ENCODE measurements around the gene CDKAL1. TPM values are rescaled to one million over a fixed set of nuclear protein-coding genes. Genes with fewer than 3 reads are reported as not detected.

The CDKAL1 gene
- total and polyA plus RNA-seq, 9 of the 15 experiments (the other 6 are each of a cell fraction or from before 2014, with no cell fraction given) = 11.2 to 36.3 (median 20.1) TPM

- no peaks in the 10 kb centered on the region for H3K79me2 ChIP-seq (ENCODE audit: control insufficient read depth, insufficient read depth, low read length)
- TF ChIP-seq ZNF41 (CRISPR knock-in tag; conservative IDR thresholded peaks at IDR 0.05) (no peak), NRF1 (conservative IDR thresholded peaks at IDR 0.05 in 1 of 2, IDR thresholded peaks at IDR 0.05 in 1 of 2) (no peak), U2AF1 (optimal IDR thresholded peaks at IDR 0.05; ENCODE audit: low read depth, low read length) (no peak)
- intact Hi-C loops (cut with micrococcal nuclease) = no loop called here
- no peak overlapping the region for H3K4me3 ChIP-seq
- H3K9me1 ChIP-seq (ENCODE audit: control insufficient read depth, insufficient read depth, low read length) = no peaks in the 10 kb centered on the region
- DNase-seq (ENCODE audit: extremely low read depth in 1 of 4, low spot score in 3 of 4) (no peak), ATAC-seq (no peak), FAIRE-seq (no peak)
- no peak overlapping the region for H2AFZ ChIP-seq (ENCODE audit: low read depth, low read length)
- no peaks in the 10 kb centered on the region for H3K36me3 ChIP-seq (ENCODE audit: control insufficient read depth, insufficient read depth, low read length)
- in situ Hi-C loops (cut with MboI) = no loop called here
- no peak overlapping the region for H3K4me2 ChIP-seq (ENCODE audit: insufficient read depth, low read length)
- H3K27ac ChIP-seq (ENCODE audit: extremely low read depth, low read depth, low read length) = no peak overlapping the region
- H3K9ac ChIP-seq (ENCODE audit: insufficient read depth in 1 of 2, low read depth in 2 of 2, low read length in 2 of 2) = no peak overlapping the region
- BruUV-seq (replicated peaks) = no TSS peak
- no peaks in the 10 kb centered on the region for H4K20me1 ChIP-seq (replicated peaks; ENCODE audit: control insufficient read depth, insufficient read depth, low read length)
- ChIA-PET POLR2A (no interaction called here), CTCF (ENCODE audit: low intra/inter-chr PET ratio) (no interaction called here)
- H3K9me3 ChIP-seq (replicated peaks; ENCODE audit: control insufficient read depth, insufficient read depth, low read depth, low read length) = no peaks in the 10 kb centered on the region
- no peaks in the 10 kb centered on the region; a peak in 1 of 5 replicates for H3K4me1 ChIP-seq (replicated peaks in 1 of 2; ENCODE audit: control insufficient read depth in 2 of 2, insufficient read depth in 2 of 2, low read length in 2 of 2)
- H3K27me3 ChIP-seq (ENCODE audit: control insufficient read depth in 2 of 2, insufficient read depth in 2 of 2, low read length in 2 of 2) = no peaks in the 10 kb centered on the region
Observed at GRCh38 chr6:21082091-21082490, 547.8 kb downstream of the CDKAL1 start.

GRCh38 chr6:21083708-21084107 lies 549.5 kb downstream of the CDKAL1 start:
- DNase-seq (ENCODE audit: extremely low read depth in 1 of 4, low spot score in 3 of 4) (no peak), ATAC-seq (no peak), FAIRE-seq (no peak)
- H3K9me1 ChIP-seq (ENCODE audit: control insufficient read depth, insufficient read depth, low read length) = no peaks in the 10 kb centered on the region
- WGBS (ENCODE audit: insufficient coverage, low coverage, missing lambda C conversion rate) = 83% methylated on average over 4 of the region's 4 CpGs
- intact Hi-C loops (cut with micrococcal nuclease) (no loop called here), in situ Hi-C loops (cut with MboI) (no loop called here)
- no peaks in the 10 kb centered on the region for H4K20me1 ChIP-seq (replicated peaks; ENCODE audit: control insufficient read depth, insufficient read depth, low read length)
- H3K9me3 ChIP-seq (replicated peaks; ENCODE audit: control insufficient read depth, insufficient read depth, low read depth, low read length) = no peaks in the 10 kb centered on the region
- CTCF ChIA-PET (ENCODE audit: low intra/inter-chr PET ratio) = no interaction called here
- H3K9ac ChIP-seq (ENCODE audit: insufficient read depth in 1 of 2, low read depth in 2 of 2, low read length in 2 of 2) = no peak overlapping the region
- no peaks in the 10 kb centered on the region for H3K27me3 ChIP-seq (ENCODE audit: control insufficient read depth in 2 of 2, insufficient read depth in 2 of 2, low read length in 2 of 2)
- no peak overlapping the region for H3K4me2 ChIP-seq (ENCODE audit: insufficient read depth, low read length)
- BruUV-seq (replicated peaks) = no TSS peak
- no peaks in the 10 kb centered on the region for H3K79me2 ChIP-seq (ENCODE audit: control insufficient read depth, insufficient read depth, low read length)
- no peaks in the 10 kb centered on the region; a peak in 1 of 5 replicates for H3K4me1 ChIP-seq (replicated peaks in 1 of 2; ENCODE audit: control insufficient read depth in 2 of 2, insufficient read depth in 2 of 2, low read length in 2 of 2)
- POLR2A ChIA-PET = no interaction called here
- H2AFZ ChIP-seq (ENCODE audit: low read depth, low read length) = no peak overlapping the region
- no peak overlapping the region for H3K27ac ChIP-seq (ENCODE audit: extremely low read depth, low read depth, low read length)
- H3K4me3 ChIP-seq = no peak overlapping the region
- no peaks in the 10 kb centered on the region for H3K36me3 ChIP-seq (ENCODE audit: control insufficient read depth, insufficient read depth, low read length)
- no peak for TF ChIP-seq RFX7 (CRISPR knock-in tag; IDR thresholded peaks at IDR 0.05)
- no peak for TF ChIP-seq ZNF830 (CRISPR knock-in tag; IDR thresholded peaks at IDR 0.05)
- no peak for TF ChIP-seq TRIM25 (IDR thresholded peaks at IDR 0.05; ENCODE audit: borderline replicate concordance)
- TF ChIP-seq CBFA2T2 (conservative IDR thresholded peaks at IDR 0.05) = no peak
- no peak for TF ChIP-seq ZNF324 (CRISPR knock-in tag; IDR thresholded peaks at IDR 0.05)
- no peak for TF ChIP-seq ZNF511 (CRISPR knock-in tag; IDR thresholded peaks at IDR 0.05)

Data from K562 (cell line).